Measurements from ENCODE around the gene PCK2.

The PCK2 gene

DNA sequence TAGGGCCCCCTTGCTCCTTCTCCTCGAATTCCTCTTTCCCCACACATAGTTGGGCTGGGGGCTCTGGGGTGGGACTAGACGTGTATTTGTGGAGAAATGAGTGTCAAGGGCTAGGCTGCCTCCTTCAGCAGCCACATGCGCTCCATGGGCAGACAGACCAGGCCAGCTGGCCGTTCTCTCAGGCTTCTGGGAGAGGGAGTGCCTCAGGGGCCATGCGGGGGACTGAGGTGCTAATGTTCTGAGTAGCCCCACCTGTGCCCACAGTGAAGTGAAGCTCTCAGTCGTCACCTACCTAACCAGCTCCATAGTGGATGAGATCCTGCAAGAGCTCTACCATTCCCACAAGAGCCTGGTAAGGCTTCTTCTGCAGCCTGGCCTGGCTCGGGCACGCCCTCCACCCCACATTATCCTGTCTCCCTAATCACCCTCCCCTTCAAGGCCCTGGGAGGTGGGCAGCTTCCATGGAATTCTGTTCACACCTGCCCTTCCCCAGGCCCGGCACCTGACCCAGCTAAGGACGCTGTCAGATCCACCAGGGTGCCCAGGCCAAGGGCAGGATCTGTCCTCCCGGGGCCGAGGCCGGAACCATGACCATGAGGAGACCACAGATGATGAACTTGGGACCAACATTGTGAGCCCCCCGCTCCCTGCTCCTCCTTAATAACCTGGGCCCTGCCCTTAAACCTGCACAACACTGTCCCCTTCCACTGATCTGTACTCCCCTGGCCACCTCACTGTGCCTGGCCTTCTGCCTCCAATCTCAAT lies 31.7 kb upstream of the PCK2 start:
- no peak for DNase-seq

DNA sequence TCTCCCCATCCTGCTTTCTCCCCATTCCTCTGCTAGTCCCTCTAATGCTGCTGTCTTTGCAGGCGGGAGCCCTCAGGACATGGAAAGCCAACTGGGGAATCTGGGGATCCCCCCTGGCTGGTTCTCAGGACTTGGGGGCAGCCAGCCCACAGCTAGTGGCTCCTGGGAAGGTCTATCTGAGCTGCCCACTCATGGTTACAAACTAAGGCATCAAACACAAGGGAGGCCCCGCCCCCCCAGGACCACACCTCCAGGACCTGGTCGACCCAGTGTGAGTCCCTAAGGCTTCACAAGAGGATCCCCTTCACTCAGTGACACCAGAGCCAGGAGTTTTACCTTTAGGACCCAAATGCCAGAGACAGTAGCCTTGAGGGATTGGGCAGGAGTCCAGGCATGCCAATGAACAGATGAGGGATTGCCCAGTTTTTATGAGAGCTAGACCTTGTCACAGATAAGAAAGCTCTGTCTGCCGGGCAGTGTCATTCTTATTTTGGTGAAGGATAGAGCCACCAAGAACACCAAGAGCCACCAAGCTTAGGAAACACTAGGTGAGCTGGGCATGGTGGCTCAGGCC lies 30.8 kb upstream of the PCK2 start:
- DNase-seq, result no peak

DNA sequence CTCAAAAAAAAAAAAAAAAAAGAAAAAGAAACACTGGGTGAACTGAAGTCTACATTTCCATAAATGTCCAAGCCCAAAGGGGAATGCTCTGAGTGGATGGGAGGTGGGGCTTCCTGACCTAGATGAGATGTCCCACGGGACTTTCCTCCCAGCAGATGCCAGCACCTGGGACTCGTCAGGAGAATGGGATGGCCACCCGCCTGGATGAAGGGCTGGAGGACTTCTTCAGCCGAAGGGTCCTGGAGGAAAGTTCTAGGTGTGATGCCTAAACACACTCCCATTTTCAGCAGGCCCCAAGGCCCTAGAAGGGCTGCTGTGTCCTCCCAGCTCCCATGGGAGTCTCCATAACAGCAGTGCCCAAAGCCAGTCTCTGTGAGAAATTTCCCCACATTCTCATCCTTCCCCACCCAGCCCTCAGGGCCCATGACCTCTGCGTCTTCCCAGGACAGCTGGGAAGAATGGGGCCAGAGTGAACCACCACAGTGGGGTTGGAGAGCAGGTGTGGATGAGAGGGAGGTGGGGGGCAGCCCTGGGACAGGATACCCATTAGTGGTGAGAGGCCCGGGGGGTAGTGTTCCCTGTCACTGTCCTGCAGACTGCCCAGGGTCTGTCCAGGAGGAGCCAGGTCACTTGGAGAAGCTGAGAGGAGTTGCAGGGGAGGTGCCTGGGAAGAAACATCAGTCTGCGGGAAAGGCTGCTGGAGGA lies 29.9 kb upstream of the PCK2 start:
- DNase-seq, result no peak

DNA sequence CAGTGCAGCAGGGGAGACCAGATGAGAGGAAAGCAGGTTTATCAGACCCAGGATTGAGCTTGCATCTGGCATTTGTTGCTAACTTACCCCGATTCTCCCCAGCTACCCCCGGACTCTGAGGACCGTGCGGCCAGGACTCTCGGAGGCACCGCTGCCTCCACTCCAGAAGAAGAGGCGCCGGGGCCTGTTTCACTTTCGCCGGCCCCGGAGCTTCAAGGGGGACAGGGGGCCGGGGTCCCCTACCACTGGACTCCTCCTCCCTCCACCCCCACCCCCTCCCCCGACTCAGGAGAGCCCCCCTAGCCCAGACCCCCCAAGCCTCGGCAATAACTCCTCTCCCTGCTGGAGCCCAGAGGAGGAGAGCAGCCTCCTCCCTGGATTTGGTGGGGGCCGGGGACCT lies 29.3 kb upstream of the PCK2 start:
- DNase-seq, result no peak

DNA sequence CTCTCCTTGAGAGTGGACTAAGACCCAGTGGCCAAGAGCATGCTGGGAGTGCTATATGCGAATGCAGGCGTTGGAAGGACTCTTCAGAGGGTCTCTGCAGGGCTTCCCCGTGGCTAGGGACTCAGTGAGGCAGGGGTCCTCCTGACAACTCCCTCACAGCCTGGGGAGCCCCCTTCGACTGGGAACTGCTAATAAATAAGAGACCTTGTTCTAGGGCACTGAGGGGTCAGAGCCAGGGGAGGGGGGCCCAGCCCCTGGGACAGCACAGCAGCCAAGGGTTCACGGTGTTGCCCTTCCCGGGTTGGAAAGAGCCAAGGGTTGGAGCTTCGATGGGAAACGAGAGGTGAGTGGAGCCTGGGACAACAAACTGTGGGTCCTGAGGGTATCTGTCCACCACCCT lies 28.7 kb upstream of the PCK2 start:
- no peak for DNase-seq

DNA sequence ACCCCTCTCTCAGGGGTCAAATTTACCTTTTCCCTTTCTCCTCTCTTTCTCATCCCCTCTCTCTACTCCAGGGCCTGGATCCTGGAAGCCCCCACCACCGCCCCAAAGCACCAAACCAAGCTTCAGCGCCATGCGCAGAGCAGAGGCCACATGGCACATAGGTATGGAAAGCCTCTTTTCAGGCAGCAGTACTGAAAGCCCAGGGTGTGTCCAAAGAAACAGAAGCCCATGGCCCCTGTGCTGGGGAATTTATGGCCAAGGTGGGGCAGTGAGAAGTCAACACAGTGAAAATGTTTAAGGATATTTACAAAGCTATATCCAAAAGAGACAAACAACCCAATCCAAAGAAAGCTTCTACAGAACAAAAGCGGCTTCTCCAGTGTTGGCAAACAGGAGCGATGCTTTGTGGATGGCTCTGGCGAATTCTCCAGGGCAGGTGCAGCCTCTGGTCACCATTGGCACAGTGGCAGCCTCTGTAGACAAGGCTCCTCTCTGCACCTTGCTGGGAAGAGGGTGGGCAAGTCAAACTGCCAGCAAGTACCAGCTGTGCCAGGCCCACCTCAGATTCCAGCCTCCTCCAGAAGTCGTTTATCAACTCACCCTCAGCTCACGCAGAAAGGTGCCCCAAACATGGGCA lies 27.5 kb upstream of the PCK2 start:
- DNase-seq, result no peak

DNA sequence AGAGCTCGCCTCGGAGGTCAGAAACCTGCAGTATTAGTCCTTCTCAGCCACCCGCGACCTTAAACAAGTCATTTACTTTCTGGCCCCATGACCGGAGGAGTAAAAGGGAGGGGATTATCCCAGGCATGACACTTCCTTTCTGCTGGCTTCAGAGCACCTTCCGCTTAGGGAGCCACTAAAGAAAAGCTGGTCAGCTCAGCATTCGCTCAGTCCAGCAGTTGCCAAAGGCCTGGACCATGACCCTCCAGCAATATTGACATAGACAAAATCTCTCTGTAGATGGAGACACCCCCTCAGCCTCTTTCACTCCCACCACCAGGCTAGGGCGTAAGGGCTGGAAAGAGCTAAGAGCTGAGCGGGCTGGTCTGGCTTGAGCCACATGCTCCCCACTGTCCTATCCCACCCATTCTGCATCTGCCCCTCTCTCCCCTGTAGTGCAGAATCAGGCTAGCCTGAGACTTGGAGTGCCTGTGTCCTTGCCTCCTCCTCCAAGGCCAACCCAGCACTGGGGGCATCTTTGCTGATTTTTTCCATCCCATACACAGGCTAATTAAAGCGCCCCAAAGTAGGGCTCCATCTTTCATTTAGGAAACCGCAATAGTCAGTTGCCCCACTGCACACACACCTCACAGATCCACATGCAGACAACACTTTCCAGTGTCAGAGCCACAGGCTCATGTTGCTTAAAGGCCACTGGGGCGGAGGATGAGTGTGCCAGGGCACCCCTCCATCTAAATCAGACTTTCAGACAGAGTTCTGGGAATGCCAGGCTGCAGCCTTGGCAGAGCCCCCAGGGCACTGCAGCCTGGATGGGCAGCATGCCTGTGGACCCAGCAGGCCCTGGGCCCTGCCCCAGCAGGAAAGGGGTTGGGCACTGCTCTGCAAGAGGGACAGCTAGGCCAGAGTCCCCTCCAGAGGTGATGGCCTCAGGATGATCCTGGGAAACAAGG lies 26.7 kb upstream of the PCK2 start:
- DNase-seq, result no peak

DNA sequence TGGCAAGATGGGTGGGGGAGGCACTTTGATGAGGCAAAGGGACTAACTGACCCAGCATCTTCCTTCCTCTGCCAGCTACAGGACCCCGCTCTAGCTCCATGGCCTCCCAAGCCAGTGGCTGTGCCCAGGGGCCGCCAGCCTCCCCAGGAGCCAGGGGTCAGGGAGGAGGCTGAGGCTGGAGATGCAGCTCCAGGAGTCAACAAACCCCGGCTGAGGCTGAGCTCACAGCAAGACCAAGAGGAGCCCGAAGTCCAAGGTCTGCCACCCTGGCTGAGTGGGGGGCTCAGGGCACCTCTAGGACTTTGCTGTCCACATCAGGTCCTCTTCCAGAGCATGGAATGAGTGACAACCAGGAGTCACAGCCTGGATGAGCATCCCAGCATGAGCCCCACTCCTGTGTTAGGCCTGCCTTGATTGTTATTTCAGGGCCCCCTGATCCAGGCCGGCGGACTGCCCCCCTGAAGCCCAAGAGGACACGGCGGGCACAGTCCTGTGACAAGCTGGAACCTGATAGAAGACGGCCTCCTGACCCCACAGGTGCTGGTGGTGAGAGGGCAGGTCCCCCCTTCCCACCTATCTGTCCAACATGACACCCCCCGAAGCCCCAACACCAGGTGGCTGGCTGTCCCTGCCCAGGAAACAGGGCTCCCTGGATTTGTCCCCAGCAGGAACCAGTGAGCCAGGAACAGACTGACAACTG lies 25.2 kb upstream of the PCK2 start:
- DNase-seq, result no peak

DNA sequence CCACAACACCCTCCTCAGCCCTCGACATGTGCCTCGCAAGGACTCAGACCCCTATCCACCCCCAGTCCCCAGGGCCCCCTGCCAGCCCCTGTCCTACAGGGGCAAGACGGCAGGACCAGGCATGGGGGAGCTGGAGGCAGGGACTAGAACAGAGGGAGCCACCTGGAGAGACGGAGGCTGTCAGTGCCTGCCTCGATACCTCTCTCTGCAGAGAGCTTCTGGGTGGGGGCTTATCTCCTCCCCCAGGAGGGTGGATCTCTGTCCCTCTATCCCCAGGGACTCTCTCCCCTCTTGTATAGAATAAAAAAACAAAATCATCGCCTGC lies 24.7 kb upstream of the PCK2 start:
- DNase-seq, result no peak

DNA sequence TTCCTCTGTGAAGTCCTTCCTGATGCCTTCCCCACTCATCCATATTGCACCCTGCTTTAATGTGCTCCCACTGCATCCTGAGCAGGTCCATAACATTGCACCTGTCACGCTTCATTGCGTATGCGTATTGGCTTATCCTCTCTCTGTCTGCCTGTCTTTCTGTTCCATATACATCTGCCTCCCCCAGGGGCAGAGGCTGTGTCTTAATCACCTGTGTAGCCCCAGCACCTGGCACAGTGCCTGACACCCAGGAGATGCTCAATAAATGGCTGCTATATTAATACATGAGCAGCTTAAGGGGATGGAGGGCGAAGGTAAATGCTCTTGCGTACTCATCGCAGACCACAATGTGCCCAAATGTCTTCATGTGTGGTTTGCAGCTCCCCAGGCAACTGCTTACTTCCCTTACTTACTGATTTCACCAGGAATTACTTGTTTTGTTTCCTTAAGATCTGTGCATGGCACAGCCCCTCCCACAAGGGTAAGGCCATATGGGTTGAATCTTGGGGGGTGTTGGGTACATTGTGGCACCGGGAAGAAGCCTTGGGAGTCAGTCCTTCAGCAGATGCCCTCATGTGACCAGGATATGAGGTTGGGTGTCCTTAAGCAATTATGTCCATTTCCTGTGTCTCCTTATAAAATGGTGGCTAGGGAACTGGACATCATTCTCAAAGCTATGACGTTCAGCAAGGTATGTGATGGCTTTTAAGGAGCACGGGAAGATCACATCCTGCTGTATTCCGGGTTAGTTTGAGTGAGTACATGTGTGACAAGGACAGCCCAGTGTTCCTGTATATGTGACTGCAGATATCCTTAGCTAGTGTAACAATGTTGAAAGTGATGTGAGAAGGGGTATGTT lies 23.6 kb upstream of the PCK2 start:
- no peak for DNase-seq

DNA sequence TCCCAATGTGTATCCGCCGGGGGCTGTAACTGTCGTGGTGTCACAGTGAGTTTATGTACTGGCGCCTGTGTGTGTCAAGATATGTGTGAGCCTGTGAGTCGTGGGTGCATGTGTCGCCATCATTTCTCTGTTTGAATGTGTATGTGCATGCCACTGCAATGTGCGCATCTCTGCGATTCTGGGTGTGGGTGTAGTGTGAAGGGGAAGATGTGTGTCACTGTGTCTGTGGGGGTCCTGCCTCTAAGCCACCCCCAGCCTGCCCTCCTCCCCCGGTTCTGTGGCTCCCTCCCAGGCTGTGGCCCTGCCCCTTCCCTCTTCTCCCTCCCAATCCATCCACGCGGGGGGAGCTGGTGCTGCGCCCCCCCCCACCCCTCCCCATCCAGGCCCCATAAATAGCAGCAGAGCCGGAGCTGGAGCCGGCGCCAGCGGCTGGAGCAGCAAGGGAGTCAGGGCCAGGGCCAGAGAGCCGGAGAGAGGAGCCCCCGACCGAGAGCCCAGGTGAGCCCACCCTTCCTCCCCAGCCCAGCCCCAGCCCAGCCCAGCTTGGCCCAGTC lies 22.9 kb upstream of the PCK2 start, which contains the start of gene CPNE6:
TSS of gene CPNE6 (plus strand) at position 419 of the 554 bp plus-strand sequence. CDS start 1,375 bp downstream, outside the sequence.
- peak; percentile 74 for DNase-seq

DNA sequence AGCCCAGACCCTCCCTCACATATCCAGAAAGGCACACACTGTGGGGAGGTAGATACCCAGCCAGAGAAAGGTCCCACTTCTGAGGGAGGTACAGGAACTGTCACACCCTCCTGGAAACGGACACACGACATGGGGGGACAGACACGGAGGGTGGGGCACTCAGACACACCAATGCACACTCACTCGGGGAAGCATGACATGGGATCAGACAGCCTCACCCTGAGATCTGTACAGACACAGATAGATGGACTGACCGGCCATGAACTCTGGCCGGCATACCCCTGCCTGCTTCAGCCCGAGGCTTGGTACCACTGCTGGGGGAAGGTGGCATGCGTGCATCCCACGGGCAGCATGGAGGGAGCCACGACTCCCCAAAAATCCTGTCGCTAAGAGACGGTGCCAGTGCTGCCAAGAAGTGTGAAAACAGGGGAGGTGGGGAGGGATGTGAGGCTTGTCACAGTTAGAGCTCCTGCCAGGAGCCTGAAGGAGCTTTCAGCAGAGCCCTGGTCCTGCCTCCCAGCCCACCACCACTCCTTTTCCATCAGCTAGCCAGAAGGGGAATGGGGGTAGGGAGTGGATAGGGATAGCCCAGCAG lies 22.2 kb upstream of the PCK2 start:
- DNase-seq, result no peak

DNA sequence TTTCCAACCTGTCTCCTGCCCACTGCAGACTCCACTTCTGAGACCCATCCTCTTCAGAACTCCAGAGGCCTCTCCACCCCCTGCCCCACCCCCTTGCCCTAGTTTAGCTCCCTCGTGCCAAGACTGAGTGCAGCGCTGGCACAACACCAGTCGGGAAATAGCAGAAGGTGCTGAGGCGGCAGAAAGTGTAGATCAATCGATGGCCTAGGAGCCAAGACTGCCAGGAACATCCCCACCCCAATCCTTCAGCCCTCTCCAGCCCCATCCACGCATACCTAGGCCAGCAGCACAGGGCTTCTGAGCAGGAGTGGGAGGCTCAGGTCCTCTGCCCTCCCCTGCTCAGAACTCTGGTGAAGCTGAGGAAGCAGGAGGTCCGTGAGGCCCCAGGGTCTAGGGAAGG lies 21.7 kb upstream of the PCK2 start:
- no peak for DNase-seq

DNA sequence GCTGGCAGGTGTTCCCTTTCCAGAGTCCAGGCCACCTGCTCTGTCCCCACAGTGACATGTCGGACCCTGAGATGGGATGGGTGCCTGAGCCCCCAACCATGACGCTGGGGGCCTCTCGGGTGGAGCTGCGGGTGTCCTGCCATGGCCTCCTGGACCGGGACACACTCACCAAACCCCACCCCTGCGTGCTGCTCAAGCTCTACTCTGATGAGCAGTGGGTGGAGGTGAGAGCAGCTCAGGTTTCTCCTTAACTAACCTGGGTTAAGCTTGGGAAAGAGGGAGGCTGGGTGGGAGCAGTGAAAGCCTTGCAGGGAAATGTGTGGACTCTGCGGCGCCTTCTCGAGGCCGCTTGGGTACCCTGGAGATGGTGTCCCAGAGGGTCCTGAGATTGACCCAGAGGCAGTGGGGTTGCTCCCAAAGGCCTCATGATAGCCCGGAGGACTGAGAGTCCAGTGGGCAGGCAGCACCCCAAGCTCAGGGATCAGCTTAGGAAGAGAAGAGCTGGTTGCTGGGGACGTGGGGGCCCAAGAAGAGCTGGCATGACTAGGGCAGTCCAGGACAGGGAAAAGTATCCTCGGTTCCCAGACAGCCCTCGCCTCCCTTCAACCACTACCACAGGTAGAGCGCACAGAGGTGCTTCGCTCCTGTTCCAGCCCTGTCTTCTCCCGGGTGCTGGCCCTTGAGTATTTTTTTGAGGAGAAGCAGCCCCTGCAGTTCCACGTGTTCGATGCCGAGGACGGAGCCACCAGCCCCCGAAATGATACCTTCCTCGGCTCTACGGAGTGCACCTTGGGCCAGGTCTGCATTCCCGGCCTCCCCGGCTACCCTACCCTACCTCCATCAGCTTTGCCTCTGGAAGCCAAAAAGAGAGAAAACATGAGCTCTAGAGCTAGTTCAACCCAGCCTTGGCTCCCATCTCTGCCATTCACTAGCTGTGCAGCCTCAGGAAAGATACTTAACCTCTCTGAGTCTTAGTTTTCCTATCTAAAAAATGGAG lies 20.9 kb upstream of the PCK2 start:
- DNase-seq, result no peak

DNA sequence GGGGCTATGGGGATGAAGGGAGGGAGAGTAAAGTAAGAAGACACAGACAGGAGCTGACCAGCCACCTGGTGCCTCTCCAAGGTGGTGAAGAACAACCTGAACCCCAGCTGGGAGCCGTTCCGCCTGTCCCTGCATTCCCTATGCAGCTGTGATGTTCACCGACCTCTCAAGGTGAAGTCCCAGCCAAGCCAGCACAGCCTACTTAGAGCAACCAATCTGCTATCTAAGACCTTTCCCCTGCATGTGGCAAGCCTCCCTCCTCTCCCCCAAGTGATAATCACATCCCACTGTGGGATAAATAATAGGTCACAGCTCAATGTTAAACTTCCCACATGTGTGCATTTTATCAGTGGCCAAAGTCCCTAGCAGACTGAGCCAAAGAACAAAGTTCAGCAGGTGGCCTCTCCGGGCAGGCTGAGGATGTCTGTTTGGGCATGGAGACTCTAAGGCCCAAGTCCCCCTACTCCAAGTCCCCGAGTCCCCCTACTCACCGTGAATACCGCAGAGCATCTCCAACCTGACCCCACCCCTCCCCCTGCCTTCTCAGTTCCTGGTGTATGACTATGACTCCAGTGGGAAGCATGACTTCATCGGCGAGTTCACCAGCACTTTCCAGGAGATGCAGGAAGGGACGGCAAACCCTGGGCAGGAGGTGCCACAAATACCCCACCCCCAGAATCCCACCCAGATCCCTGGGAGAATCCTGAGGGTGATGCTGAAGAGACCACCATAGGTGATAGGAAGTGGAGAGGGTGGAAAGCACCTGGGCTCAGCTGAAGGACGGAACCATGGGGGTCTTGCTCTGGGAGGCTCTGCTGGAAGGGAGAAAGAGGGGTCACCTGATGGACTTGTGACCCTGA lies 19.3 kb upstream of the PCK2 start:
- DNase-seq, result no peak

DNA sequence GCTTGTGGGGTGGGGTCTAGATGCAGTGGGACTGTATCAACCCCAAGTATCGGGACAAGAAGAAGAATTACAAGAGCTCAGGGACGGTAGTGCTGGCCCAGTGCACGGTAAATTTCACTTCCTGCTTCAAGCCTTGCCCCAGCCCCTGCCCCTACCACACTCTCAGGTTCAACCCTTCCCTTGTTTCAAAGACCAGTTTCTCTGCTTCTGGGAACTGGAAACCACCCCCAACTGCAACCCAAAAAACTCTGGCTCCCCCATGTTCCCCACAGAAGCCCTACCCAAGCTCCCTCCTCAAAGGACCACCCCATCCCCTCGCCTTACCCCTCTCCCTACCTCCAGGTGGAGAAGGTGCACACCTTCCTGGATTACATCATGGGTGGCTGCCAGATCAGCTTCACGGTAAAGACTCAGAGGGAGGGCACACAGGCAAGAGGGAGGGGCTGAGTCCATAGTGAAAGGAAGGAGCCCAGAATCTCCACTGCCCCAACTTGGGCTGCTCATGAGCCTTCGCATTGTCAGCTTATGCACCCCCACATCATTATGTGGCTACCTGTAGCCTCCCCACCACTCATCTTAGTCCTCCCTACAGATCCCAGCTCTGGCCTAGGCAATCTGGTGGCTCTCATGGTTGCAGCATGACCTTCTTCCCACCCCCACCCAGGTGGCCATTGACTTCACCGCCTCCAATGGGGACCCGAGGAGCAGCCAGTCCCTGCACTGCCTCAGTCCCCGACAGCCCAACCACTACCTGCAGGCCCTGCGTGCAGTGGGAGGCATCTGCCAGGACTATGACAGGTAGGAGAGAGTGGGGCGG lies 18.4 kb upstream of the PCK2 start:
- no peak for DNase-seq

DNA sequence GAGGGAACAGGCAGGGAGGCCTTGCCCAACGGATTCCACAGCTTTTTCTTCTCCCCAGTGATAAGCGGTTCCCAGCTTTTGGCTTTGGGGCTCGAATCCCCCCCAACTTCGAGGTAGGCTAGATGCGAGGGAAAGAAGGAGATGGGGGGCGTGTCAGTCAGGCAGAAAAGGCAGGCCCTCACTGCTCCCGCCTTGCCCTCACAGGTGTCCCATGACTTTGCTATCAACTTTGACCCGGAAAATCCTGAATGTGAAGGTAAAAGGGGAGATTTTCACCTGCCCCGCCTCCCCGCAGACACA lies 17.9 kb upstream of the PCK2 start:
- no peak for DNase-seq

Data from activated CD4-positive, alpha-beta T cell treated with anti-CD3 and anti-CD28 coated beads for 48 hours (primary cell).